Upper lobe of left lung (tissue), 4 donors: ENCODE data around the gene KNOP1.

Experiments used
- CTCF ChIP-seq, 6 experiments: fragments of 450-650 bp in 4 of 6; fragments of 200-600 bp in 2 of 6; sonication (generic) in 2 of 6; IDR thresholded peaks; one replicate each; pipeline ENCODE4 v1.5.1; 2016 to 2019; ENCODE audit warnings: antibody characterized with exemption in 6 of 6
- POLR2A ChIP-seq, 4 donors: fragments of 450-650 bp; IDR thresholded peaks; one replicate each; pipeline ENCODE4 v1.5.1; 2016 to 2017; ENCODE audit warnings: antibody characterized with exemption in 4 of 4, mild to moderate bottlenecking in 2 of 4

- TF ChIP-seq POLR2A (IDR thresholded peaks at IDR 0.05) (no peak), CTCF (IDR thresholded peaks at IDR 0.05) (no peak)
These were observed 27.4 kb upstream of the KNOP1 start for GRCh38 chr16:19745286-19746010.
